HG02588 (cell line): Measurements from ENCODE around the gene TAS1R3.

Experiments
- ATAC-seq: cut with Tn5 transposase; IDR thresholded peaks from one replicate; pipeline ENCODE4 v1.9.1; 2021; ENCODE audit warnings: mild to moderate bottlenecking, moderate library complexity; ENCODE audit not compliant: unreplicated experiment

TAS1R3 gene

GRCh38 chr1:1335792-1336248 lies 4.7 kb downstream of the TAS1R3 start:
- no peak for ATAC-seq

GRCh38 chr1:1336446-1336845 lies 5.4 kb downstream of the TAS1R3 start:
- no peak for ATAC-seq

- no peak for ATAC-seq
Measured at GRCh38 chr1:1336931-1337792, 6.1 kb downstream of the TAS1R3 start.

- no peak for ATAC-seq
Measured at GRCh38 chr1:1337793-1338147, 6.7 kb downstream of the TAS1R3 start.

GRCh38 chr1:1338278-1338677 lies 7.2 kb downstream of the TAS1R3 start:
- ATAC-seq = no peak

- no peak for ATAC-seq
Measured at GRCh38 chr1:1340185-1340584, 9.1 kb downstream of the TAS1R3 start.

GRCh38 chr1:1340791-1341548 lies 9.9 kb downstream of the TAS1R3 start:
- no peak for ATAC-seq

GRCh38 chr1:1341549-1342021 lies 10.5 kb downstream of the TAS1R3 start:
- no peak for ATAC-seq

GRCh38 chr1:1342061-1342562 lies 11.0 kb downstream of the TAS1R3 start:
- ATAC-seq = no peak

- ATAC-seq = no peak
Measured at GRCh38 chr1:1342584-1343115, 11.6 kb downstream of the TAS1R3 start.

GRCh38 chr1:1343811-1344421 lies 12.8 kb downstream of the TAS1R3 start:
- no peak for ATAC-seq

GRCh38 chr1:1344655-1345361 lies 13.7 kb downstream of the TAS1R3 start:
- no peak for ATAC-seq

GRCh38 chr1:1345384-1345783 lies 14.3 kb downstream of the TAS1R3 start:
- no peak for ATAC-seq

- no peak for ATAC-seq
Measured at GRCh38 chr1:1345860-1346500, 14.9 kb downstream of the TAS1R3 start.

- ATAC-seq = no peak
Measured at GRCh38 chr1:1346501-1346890, 15.4 kb downstream of the TAS1R3 start.

GRCh38 chr1:1347026-1347595 lies 16.0 kb downstream of the TAS1R3 start:
- ATAC-seq = no peak

- no peak for ATAC-seq
Measured at GRCh38 chr1:1347663-1348419, 16.8 kb downstream of the TAS1R3 start.

- ATAC-seq = peak; percentile 31
Measured at GRCh38 chr1:1348420-1349255, 17.6 kb downstream of the TAS1R3 start.
